HepG2 (cell line): ENCODE measurements around the gene MRFAP1L1. TPM values are rescaled to one million over a fixed set of nuclear protein-coding genes. Genes with fewer than 3 reads are reported as not detected.

ENCODE experiments used
- ADNP ChIP-seq: sonication (generic); formaldehyde crosslinking; IDR thresholded peaks from 2 replicates; pipeline ENCODE4 v1.4.0; 2020; ENCODE audit warnings: missing genetic modification reagents
- ARNT2 ChIP-seq: sonication (generic); formaldehyde crosslinking; IDR thresholded peaks from 2 replicates; pipeline ENCODE4 v1.8.0; 2022; ENCODE audit warnings: mild to moderate bottlenecking, low read depth, missing genetic modification reagents, moderate library complexity
- ATF1 ChIP-seq: IDR thresholded peaks from 2 replicates; pipeline ENCODE4 v1.6.1; 2016; ENCODE audit warnings: mild to moderate bottlenecking, control low read depth
- BCL6 ChIP-seq: IDR thresholded peaks from 2 replicates; pipeline ENCODE4 v1.6.1; 2016; ENCODE audit warnings: missing genetic modification reagents, missing compliant biosample characterization
- BHLHE40 ChIP-seq: IDR thresholded peaks from 2 replicates; pipeline ENCODE4 v1.6.1; 2011; ENCODE audit warnings: low read length, improper control_type of control experiment
- CREB1 ChIP-seq, 2 experiments: fragments of 450-650 bp in 1 of 2; IDR thresholded peaks; 2 replicates each; pipeline ENCODE4 v1.6.1; 2016 to 2017; ENCODE audit warnings: control low read depth in 1 of 2, mild to moderate bottlenecking in 1 of 2, missing compliant biosample characterization in 1 of 2, missing genetic modification characterization in 1 of 2
- ELF3 ChIP-seq: IDR thresholded peaks from 2 replicates; pipeline ENCODE4 v1.6.1; 2016; ENCODE audit warnings: missing genetic modification reagents, missing compliant biosample characterization
- GZF1 ChIP-seq: sonication (generic); formaldehyde crosslinking; IDR thresholded peaks from 2 replicates; pipeline ENCODE4 v1.5.1; 2020; ENCODE audit warnings: mild to moderate bottlenecking, missing genetic modification reagents
- NPAS2 ChIP-seq: sonication (generic); formaldehyde crosslinking; IDR thresholded peaks from 2 replicates; pipeline ENCODE4 v1.8.0; 2022; ENCODE audit warnings: mild to moderate bottlenecking, missing genetic modification reagents, borderline replicate concordance
- POLR2AphosphoS5 ChIP-seq: IDR thresholded peaks from 2 replicates; pipeline ENCODE4 v1.6.1; 2012; ENCODE audit warnings: low read depth, low read length
- RFXANK ChIP-seq: IDR thresholded peaks from 2 replicates; pipeline ENCODE4 v1.6.1; 2016
- RFXAP ChIP-seq: sonication (generic); formaldehyde crosslinking; IDR thresholded peaks from 2 replicates; pipeline ENCODE4 v1.4.0; 2020; ENCODE audit warnings: missing genetic modification reagents, borderline replicate concordance
- SMAD1 ChIP-seq: sonication (generic); formaldehyde crosslinking; IDR thresholded peaks from 2 replicates; pipeline ENCODE4 v1.4.0; 2020; ENCODE audit warnings: missing genetic modification reagents, low read depth, mild to moderate bottlenecking, borderline replicate concordance
- SMAD9 ChIP-seq: sonication (generic); formaldehyde crosslinking; IDR thresholded peaks from 2 replicates; pipeline ENCODE4 v1.5.1; 2020; ENCODE audit warnings: mild to moderate bottlenecking, missing genetic modification reagents
- SMARCC2 ChIP-seq: fragments of 450-650 bp; IDR thresholded peaks from 2 replicates; pipeline ENCODE4 v1.6.1; 2017; ENCODE audit warnings: antibody characterized with exemption, mild to moderate bottlenecking
- STAT5B ChIP-seq: sonication (generic); formaldehyde crosslinking; IDR thresholded peaks from 2 replicates; pipeline ENCODE4 v1.4.0; 2020; ENCODE audit warnings: missing genetic modification reagents
- TOE1 ChIP-seq: sonication (generic); formaldehyde crosslinking; IDR thresholded peaks from 2 replicates; pipeline ENCODE4 v1.4.0; 2020; ENCODE audit warnings: mild to moderate bottlenecking, missing genetic modification reagents
- YY1 ChIP-seq: IDR thresholded peaks from 2 replicates; pipeline ENCODE4 v1.6.1; 2011; ENCODE audit warnings: low read length, low read depth, moderate library complexity, mild to moderate bottlenecking; ENCODE audit not compliant: insufficient read depth, insufficient replicate concordance
- ZKSCAN1 ChIP-seq: fragments of 150-350 bp; IDR thresholded peaks from 2 replicates; pipeline ENCODE4 v1.6.1; 2014; ENCODE audit warnings: low read length
- ZNF121 ChIP-seq: sonication (generic); formaldehyde crosslinking; IDR thresholded peaks from 2 replicates; pipeline ENCODE4 v1.5.0; 2020; ENCODE audit warnings: mild to moderate bottlenecking, missing genetic modification reagents
- ZNF136 ChIP-seq: sonication (generic); formaldehyde crosslinking; IDR thresholded peaks from 2 replicates; pipeline ENCODE4 v1.8.1; 2022; ENCODE audit warnings: low read depth, mild to moderate bottlenecking, moderate library complexity, missing genetic modification reagents
- ZNF44 ChIP-seq: sonication (generic); formaldehyde crosslinking; IDR thresholded peaks from 2 replicates; pipeline ENCODE4 v1.5.1; 2020; ENCODE audit warnings: mild to moderate bottlenecking, missing genetic modification reagents
- ZNF720 ChIP-seq: sonication (generic); formaldehyde crosslinking; IDR thresholded peaks from 2 replicates; pipeline ENCODE4 v1.4.0; 2020; ENCODE audit warnings: missing genetic modification reagents
- ZNF780A ChIP-seq: sonication (generic); formaldehyde crosslinking; IDR thresholded peaks from 2 replicates; pipeline ENCODE4 v1.8.0; 2022; ENCODE audit warnings: mild to moderate bottlenecking, missing genetic modification reagents, moderate library complexity
- polyA plus RNA-seq, 8 experiments: library from polyadenylated mRNA; depleted of rRNA in 3 of 8; stranded (reverse) in 7 of 8; unstranded in 1 of 8; fragments of >200 nt; fragmentation: Illumina TruSeq in 4 of 8; extraction: Trizol in 4 of 8; gene quantifications; 2 replicates each; pipeline versions ENCODE4 v1.2.1 to v1.2.3, GENCODE V29; 2011 to 2016; ENCODE audit warnings: low read depth in 4 of 8, missing spikeins in 1 of 8, mixed read lengths in 1 of 8; ENCODE audit not compliant: insufficient read depth in 1 of 8
- total RNA-seq, 5 experiments: library from RNA; depleted of rRNA; stranded (reverse); fragments of >200 nt; fragmentation: Illumina TruSeq; extraction: Trizol; gene quantifications; 2 replicates each; pipeline ENCODE4 v1.2.3, GENCODE V29; 2016; ENCODE audit warnings: low read depth in 1 of 5
- TF ChIP-seq, protein P1 (sequence below): sonication (generic); formaldehyde crosslinking; IDR thresholded peaks from 2 replicates; pipeline ENCODE4 v1.8.0; 2022; ENCODE audit warnings: mild to moderate bottlenecking, missing genetic modification reagents; ENCODE audit not compliant: insufficient replicate concordance
- TF ChIP-seq, protein P2 (sequence below): sonication (generic); formaldehyde crosslinking; IDR thresholded peaks from 2 replicates; pipeline ENCODE4 v1.9.0; 2022; ENCODE audit warnings: low read depth, missing genetic modification reagents
- TF ChIP-seq, protein P3 (sequence below): IDR thresholded peaks from 2 replicates; pipeline ENCODE4 v1.6.1; 2016; ENCODE audit warnings: missing genetic modification reagents, missing compliant biosample characterization
- TF ChIP-seq, protein P4 (sequence below): IDR thresholded peaks from 2 replicates; pipeline ENCODE4 v1.6.1; 2018; ENCODE audit warnings: missing genetic modification reagents

The MRFAP1L1 gene
- total and polyA plus RNA-seq, 2 of the 13 experiments (the other 11 are each of a cell fraction or from before 2014, with no cell fraction given): 44.8 to 76.6 TPM

DNA sequence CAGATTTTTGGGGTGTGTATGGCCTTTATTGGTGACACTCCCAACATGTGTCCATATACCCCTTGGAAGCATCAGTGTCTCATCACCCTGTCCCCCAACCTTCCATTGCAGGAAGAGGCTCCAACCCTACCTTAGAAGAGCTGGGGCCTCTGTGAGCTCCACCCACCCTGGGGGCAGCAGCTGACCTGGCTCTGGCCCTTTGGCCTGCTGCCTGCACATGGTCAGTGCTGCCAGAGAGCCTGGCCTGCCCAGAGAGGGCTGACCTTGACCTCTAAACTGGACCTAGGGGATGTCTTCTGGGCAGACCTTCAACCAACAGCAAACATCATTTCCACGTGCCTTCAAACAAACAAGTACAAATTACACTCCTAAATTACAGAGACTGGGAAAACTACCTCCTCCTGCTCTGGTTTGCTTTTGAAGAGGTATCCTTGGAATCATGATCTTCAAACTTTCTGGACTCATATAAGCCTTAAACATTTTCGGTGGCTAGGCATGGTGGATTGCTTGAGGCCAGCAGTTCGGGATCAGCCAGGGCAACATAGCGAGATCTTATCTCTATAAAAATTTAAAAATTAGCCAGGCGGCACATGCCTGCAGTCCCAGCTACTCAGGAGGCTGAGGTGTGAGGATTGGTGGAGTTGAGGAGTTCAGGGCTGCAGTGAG is 45.6 kb upstream of the MRFAP1L1 start (continued):
- TF ChIP-seq, protein P1, sequence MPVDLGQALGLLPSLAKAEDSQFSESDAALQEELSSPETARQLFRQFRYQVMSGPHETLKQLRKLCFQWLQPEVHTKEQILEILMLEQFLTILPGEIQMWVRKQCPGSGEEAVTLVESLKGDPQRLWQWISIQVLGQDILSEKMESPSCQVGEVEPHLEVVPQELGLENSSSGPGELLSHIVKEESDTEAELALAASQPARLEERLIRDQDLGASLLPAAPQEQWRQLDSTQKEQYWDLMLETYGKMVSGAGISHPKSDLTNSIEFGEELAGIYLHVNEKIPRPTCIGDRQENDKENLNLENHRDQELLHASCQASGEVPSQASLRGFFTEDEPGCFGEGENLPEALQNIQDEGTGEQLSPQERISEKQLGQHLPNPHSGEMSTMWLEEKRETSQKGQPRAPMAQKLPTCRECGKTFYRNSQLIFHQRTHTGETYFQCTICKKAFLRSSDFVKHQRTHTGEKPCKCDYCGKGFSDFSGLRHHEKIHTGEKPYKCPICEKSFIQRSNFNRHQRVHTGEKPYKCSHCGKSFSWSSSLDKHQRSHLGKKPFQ (CRISPR knock-in tag): peak; percentile 78
- TF ChIP-seq ZNF121 (CRISPR knock-in tag) (peak; percentile 80), ZNF720 (CRISPR knock-in tag) (no peak), CREB1 (IDR thresholded peaks at IDR 0.05) (no peak), CREB1 (CRISPR knock-in tag; IDR thresholded peaks at IDR 0.05) (no peak), BCL6 (CRISPR knock-in tag) (peak; percentile 98), ZNF44 (CRISPR knock-in tag) (no peak), YY1 (peak; percentile 33), GZF1 (CRISPR knock-in tag) (0 out of 2 replicates have a peak, but pooled peaks have one; percentile 47), STAT5B (CRISPR knock-in tag) (no peak), POLR2AphosphoS5 (no peak), TOE1 (CRISPR knock-in tag) (0 out of 2 replicates have a peak, but pooled peaks have one; percentile 50), NPAS2 (CRISPR knock-in tag) (no peak), ZNF136 (CRISPR knock-in tag) (no peak), ADNP (CRISPR knock-in tag) (0 out of 2 replicates have a peak, but pooled peaks have one; percentile 36), ZKSCAN1 (no peak), SMAD9 (no peak), ELF3 (CRISPR knock-in tag) (peak; percentile 84), ATF1 (CRISPR knock-in tag) (no peak), ARNT2 (CRISPR knock-in tag) (peak; percentile 51; the same call in 1 of the 2 replicates), ZNF780A (CRISPR knock-in tag) (0 out of 2 replicates have a peak, but pooled peaks have one; percentile 16), RFXANK (CRISPR knock-in tag) (no peak), RFXAP (CRISPR knock-in tag) (peak; percentile 91), SMARCC2 (no peak), SMAD1 (peak; percentile 49; the same call in 1 of the 2 replicates), BHLHE40 (peak; percentile 89)
- TF ChIP-seq, protein P2, sequence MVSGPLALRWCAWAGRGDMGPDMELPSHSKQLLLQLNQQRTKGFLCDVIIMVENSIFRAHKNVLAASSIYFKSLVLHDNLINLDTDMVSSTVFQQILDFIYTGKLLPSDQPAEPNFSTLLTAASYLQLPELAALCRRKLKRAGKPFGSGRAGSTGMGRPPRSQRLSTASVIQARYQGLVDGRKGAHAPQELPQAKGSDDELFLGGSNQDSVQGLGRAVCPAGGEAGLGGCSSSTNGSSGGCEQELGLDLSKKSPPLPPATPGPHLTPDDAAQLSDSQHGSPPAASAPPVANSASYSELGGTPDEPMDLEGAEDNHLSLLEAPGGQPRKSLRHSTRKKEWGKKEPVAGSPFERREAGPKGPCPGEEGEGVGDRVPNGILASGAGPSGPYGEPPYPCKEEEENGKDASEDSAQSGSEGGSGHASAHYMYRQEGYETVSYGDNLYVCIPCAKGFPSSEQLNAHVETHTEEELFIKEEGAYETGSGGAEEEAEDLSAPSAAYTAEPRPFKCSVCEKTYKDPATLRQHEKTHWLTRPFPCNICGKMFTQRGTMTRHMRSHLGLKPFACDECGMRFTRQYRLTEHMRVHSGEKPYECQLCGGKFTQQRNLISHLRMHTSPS (CRISPR knock-in tag): peak; percentile 90
- TF ChIP-seq, protein P3, sequence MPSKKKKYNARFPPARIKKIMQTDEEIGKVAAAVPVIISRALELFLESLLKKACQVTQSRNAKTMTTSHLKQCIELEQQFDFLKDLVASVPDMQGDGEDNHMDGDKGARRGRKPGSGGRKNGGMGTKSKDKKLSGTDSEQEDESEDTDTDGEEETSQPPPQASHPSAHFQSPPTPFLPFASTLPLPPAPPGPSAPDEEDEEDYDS (CRISPR knock-in tag): peak; percentile 51
- TF ChIP-seq, protein P4, sequence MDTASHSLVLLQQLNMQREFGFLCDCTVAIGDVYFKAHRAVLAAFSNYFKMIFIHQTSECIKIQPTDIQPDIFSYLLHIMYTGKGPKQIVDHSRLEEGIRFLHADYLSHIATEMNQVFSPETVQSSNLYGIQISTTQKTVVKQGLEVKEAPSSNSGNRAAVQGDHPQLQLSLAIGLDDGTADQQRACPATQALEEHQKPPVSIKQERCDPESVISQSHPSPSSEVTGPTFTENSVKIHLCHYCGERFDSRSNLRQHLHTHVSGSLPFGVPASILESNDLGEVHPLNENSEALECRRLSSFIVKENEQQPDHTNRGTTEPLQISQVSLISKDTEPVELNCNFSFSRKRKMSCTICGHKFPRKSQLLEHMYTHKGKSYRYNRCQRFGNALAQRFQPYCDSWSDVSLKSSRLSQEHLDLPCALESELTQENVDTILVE (CRISPR knock-in tag): peak; percentile 82
